Measurements from ENCODE around the gene TOMM34.

GRCh38 chr20:44963325-44964215, 3.4 kb upstream of the TOMM34 start:
- TF ChIP-seq CTCF (IDR thresholded peaks at IDR 0.05; ENCODE audit: poor library complexity) (no peak), EZH2 (IDR thresholded peaks at IDR 0.05; ENCODE audit: borderline replicate concordance) (no peak), EZH2phosphoT487 (IDR thresholded peaks at IDR 0.05; ENCODE audit: low read depth, severe bottlenecking, unreplicated experiment) (no peak)
